ENCODE results near the gene PLD2.
"Not testable (repeated sequence)": the region's sequence is repeated elsewhere in the genome, so short reads cannot be mapped to it uniquely, and the experiment has no call there.

The PLD2 gene

DNA sequence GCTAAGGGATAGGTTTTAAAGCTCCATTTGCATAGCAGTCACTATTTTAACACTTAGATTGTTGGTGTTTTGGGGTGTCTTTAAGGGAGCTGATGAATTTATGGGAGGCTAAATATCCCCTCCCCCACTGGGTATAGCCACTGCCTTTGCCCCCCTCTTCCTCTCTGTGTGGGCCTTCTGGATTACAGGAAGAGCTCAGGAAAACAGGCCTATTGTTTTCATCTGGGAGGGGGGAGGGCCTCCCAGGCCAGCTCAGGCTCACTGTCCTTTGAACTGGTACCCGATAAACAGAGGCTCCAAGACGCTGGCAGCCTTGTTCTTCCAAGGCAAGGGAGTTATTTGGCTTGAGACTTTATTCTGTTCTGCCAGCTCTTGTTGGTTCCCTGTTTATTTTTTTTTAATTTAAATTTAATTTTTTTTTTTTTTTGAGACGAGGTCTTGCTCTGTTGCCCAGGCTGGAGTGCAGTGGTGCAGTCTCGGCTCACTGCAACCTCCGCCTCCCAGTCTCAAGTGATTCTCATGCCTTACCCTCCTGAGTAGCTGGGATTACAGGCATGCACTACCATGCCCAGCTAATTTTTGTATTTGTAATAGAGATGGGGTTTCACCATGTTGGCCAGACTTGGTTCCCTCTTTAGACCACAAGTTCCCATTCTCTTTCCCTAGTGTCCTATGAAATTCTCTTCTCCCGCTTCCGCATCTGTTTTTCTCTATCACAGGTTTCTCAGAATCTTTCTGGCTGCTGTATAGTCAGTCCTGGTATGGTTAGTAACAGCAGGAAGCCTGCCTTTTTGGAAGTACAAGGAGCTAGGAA, 51.3 kb downstream of the PLD2 start:
- DNase-seq: no peak

DNA sequence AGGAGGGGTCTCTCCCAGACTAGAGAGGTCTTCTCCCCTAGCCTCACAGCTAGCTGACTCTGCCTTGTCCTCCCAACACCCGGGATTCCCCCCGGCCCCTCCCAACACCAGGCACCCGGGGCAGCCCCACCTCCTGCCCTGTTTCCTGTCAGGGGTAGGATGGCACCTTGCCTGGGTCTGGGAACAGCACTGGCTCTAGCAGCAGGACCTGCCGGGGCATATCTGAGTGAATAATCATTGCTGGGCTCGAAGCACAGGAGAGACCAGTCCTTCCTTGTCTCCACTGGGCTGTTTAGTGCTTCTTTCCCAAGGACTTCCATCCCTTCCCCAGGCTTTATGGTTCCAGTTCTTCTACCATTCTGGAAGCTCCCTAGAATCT, 51.9 kb downstream of the PLD2 start:
- DNase-seq: no peak

DNA sequence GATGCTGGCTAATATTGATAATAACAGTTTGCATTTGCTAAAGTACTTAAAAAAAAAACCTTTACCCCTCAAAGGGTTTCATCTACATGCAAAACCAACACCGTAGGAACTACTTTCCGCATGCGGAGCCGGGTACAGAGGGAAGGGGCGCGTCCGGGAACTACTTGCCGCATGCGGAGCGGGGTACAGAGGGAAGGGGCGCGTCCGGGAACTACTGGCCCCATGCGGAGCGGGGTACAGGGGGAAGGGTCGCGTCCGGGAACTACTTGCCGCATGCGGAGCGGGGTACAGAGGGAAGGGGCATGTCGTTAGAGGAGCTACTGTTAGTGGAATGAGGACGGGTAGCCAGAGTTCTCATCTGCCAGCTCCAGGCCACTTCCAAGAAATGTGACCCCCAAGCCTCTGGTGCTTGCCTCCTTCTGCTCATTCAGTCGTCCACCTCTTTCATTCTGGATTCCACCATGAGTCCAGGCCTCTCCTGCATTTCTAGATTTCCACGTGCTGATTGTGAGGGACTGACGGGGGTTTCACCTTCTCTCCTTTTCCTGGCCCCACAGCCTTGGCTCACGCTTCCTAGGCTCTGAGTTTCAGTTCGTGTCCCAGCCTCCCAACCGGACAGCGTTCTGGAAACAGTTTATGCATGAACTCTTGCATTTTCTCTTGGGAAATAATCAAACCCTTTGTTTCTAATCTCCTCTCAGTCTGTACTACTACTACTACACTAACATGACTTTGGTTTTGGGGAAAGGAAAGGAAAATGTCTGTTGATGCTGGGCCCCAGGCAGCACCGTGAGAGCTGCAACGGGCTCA, 53.1 kb downstream of the PLD2 start:
- DNase-seq: no peak

DNA sequence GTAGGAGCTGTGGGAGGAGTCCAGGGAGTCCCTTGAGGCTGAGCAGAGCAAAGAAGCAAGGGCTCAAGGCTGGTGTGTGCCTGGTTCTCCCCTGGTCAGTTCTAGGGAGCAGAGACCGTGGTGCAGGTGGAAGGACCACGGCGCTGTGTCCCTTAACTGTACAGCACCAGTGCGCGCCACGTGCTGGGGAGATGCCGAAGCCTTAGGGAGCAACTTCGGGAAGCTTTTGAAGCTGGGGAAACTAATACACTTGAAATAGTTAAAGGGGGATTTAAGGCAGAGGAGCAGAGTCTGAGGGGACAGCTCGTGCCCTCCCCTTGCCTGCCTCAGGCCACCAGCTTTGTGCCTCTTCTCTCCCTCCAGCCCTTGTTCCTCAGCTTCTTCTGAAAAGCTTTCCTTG, 53.7 kb downstream of the PLD2 start:
- no peak for DNase-seq

DNA sequence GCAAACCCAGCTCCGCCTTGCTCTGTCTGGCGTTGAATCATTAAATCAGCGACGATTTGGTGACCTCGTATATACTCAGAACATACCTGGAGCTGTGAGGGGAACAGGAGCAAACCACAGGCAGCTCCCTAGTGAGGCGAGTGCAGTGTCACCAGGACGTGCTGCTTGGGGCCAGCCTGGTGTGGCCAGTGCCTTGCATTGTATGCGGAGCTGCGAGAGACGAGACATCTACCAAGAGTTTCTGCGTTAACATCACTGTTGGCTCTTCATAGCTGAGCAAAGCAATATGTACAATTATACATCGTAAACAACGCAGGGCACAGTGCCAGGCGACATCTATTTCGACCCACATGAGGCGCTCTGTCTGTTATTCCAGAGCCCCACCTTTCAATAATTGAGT, 54.1 kb downstream of the PLD2 start:
- no peak for DNase-seq

DNA sequence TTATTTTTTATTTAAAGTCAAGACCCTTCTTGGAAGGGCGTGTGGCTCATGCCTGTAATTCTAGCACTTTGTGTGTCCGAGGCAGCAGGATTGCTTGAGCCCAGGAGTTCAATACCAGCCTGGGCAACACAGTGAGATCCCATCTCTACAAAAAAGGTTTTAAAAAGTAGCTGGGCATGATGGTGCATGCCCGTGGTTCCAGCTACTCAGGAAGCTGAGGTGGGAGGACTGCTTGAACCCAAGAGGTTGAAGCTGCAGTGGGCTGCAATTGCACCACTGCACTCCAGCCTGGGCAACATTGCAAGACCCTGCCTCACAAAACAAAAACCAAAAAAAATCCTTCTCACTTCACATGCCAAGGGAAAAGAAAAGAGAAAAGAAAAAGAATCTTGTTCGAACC, 55.8 kb downstream of the PLD2 start:
- no peak for DNase-seq

DNA sequence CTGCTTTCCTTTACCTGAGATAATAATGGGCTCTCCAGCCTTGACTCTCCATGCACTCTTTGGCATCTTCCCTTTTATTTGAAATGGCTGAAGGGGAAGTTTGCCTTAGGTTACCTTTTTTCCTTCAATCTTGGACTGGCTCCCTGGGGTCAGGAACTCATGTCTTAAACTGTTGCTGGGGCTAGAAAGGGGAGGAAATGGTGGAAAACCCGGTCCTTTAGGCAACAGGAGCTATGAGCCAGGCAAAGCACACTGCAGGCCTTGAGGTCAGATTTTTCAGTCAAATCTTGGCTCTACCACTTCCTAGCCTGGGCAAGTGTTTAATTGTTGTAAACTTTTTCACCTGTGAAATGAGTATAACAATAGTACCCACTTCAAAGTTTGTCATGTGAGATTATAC, 56.4 kb downstream of the PLD2 start:
- DNase-seq: no peak

DNA sequence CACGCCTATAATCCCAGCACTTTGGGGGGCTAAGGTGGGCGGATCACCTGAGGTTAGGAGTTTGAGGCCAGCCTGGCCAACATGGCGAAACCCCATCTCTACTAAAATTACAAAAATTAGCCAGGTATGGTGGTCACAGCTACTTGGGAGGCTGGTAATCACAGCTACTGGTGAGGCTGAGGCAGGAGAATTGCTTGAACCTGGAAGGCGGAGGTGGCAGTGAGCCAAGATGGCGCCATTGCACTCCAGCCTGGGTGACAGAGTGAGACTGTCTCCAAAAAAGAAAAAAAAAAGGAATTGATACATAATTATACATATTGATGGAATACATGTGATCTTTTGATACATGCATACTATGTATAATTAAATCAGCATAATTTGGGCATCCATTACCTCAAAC, 60.6 kb downstream of the PLD2 start:
- not testable (repeated sequence) for DNase-seq

DNA sequence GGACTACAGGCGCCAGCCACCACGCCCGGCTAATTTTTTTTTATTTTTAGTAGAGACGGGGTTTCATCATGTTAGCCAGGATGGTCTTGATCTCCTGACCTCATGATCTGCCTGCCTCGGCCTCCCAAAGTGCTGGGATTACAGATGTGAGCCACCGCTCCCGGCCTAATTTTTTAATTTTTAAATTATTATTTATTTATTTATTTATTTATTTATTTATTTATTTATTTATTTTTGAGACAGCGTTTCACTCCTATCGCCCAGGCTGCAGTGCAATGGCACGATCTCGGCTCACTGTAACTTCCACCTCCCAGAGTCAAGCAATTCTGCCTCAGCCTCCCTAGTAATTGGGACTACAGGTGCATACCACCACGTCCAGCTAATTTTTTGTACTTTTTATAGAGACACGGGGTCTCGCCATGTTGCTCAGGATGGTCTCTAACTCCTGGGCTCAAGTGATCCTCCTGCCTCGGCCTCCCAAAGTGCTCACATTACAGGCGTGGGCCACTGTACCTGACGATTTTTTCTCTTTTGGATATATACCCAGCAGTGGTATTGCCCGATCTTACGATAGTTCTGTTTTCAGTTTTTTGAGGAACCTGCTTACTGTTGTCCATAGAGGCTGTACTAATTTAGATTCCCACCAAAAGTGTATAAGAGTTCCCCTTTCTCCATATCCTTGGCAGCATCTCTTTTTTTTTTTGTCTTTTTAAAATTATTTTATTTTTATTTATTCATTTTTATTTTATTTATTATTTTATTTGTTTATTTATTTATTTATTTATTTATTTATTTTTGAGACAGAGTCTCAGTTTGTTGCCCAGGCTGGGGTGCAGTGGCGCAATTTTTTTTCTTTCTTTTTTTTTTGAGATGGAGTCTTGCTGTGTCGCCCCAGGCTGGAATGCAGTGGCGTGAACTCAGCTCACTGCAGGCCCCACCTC, 62.4 kb downstream of the PLD2 start:
- not testable (repeated sequence) for DNase-seq

DNA sequence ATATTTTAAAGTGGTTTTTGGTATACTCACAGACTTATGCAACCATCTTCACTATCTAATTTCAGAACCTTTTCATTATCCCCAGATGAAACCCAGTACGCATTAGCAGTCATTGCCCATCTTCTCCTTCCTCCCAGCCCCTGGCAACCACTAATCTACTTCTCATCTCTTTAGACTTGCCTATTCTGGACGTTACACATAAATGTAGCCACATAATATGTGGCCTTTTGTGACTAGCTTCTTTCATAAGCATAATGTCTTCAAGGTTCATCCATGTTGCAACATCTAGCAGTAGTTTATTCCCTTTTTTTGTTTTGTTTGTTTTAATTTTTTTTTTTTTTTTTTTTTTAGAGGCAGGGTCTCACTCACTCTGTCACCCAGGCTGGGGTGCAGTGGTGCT, 63.9 kb downstream of the PLD2 start:
- no peak for DNase-seq

DNA sequence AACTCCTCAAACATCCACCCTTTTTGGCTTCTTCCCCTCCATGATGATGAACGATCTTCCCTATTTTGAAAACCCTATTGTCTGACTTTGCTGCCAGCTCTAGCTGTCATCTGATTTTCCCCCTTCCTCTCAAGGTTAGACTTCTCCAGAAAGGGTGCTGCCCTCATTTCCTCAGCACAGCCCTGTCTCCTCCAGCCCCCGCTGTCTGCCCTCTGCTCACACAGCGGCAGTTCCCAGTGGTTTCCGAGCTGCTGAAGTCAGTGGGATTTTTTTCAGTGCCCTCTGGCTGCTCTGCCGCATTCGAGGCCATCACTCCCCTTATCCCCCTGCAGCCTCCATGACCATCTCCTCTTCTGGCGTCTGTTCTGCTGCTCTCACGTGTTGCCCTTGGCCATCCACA, 65.8 kb downstream of the PLD2 start:
- DNase-seq: no peak
